ENCODE data around the gene ABCG1. TPM values are rescaled to one million over a fixed set of nuclear protein-coding genes. Genes with fewer than 3 reads are reported as not detected.

Gene ABCG1
- total RNA-seq, 1 donor from 2014 or later, result 156 TPM

- no peak for DNase-seq (ENCODE audit: low read depth in 2 of 2)
Observed at GRCh38 chr21:42343963-42344510, 125.1 kb downstream of the ABCG1 start.

- DNase-seq (ENCODE audit: low read depth in 2 of 2), result no peak
Observed at GRCh38 chr21:42344631-42345030, 125.7 kb downstream of the ABCG1 start.

GRCh38 chr21:42346441-42346840 lies 127.5 kb downstream of the ABCG1 start:
- DNase-seq (ENCODE audit: low read depth in 2 of 2), result no peak

Other genes starting within 250 kb of the ABCG1 start
- 2.4 and 3.0 TPM in 2 replicates for gene ZBTB21, start 208.8 kb upstream of the ABCG1 start, total RNA-seq
- not detected in 2 replicates for gene UMODL1, start 147.8 kb upstream of the ABCG1 start, total RNA-seq
- gene TFF3, start 96.3 kb downstream of the ABCG1 start, total RNA-seq, result 138 and 1,055 TPM in 2 replicates
- not detected in 2 replicates for gene TFF2, start 131.9 kb downstream of the ABCG1 start, total RNA-seq
- not detected in 2 replicates for gene TFF1, start 147.4 kb downstream of the ABCG1 start, total RNA-seq
- not detected in 2 replicates for gene TMPRSS3, start 176.9 kb downstream of the ABCG1 start, total RNA-seq
- gene UBASH3A, start 184.8 kb downstream of the ABCG1 start, total RNA-seq, result not detected in 2 replicates